ENCODE data around the gene FYN. TPM values are rescaled to one million over a fixed set of nuclear protein-coding genes. Genes with fewer than 3 reads are reported as not detected.

The FYN gene
- total and polyA plus RNA-seq, 2 donors from 2014 or later, result 34.5 to 52.4 TPM

DNA sequence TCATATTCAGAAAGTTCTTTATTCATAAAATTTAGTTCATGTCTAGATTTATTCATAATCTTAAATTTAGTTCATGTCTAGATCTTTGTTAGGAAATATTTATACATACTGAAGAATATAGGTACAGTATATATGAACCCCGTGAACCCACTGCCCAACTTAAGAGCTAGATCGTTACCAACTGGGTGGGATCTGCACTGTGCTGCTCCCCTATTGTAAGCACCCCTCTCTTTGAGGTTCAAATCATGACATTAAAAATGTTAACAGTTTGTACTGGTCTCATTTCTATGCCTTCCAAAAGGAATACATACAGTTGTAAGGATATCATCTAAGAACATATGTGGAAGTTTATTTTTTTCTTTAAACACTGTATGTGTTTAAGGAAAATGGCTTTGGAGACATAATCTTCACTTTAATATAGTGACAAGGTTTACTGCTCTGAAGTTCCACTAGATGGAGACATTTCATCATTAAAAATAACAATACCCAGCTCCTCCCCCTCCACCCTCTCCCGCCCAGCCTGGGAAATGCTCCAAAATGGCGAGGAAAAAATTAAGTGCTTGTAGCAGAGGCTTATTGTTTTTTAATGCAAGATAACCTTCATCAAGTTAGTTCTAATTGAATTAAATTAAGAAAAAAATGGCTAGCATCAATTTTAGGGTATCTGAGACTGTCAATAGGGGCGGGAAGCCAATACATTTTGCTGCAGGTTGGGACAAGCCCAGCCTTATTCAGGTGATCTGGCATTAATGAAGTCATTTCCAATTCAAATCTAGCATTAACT is 163.4 kb downstream of the FYN start:
- peaks cover 0 to 5% (median 4%) of the 10 kb centered on the region in 3 donors for H3K4me1 ChIP-seq (ENCODE audit: control insufficient read depth in 2 of 3, insufficient read depth in 2 of 3, low read depth in 1 of 3, low read length in 3 of 3)
- H3K36me3 ChIP-seq (ENCODE audit: control insufficient read depth in 2 of 3, insufficient read depth in 3 of 3, low read length in 3 of 3), result no peaks in the 10 kb centered on the region
- intact Hi-C loops (cut with DNase I), result loop anchor here (5.0 kb wide), 1 partner anchor 287 kb away; no protein-coding TSS in a partner anchor
- no peaks in the 10 kb centered on the region for H3K9me3 ChIP-seq (ENCODE audit: control insufficient read depth in 2 of 3, insufficient read depth in 1 of 3, low read length in 3 of 3)
- TF ChIP-seq, protein P1, sequence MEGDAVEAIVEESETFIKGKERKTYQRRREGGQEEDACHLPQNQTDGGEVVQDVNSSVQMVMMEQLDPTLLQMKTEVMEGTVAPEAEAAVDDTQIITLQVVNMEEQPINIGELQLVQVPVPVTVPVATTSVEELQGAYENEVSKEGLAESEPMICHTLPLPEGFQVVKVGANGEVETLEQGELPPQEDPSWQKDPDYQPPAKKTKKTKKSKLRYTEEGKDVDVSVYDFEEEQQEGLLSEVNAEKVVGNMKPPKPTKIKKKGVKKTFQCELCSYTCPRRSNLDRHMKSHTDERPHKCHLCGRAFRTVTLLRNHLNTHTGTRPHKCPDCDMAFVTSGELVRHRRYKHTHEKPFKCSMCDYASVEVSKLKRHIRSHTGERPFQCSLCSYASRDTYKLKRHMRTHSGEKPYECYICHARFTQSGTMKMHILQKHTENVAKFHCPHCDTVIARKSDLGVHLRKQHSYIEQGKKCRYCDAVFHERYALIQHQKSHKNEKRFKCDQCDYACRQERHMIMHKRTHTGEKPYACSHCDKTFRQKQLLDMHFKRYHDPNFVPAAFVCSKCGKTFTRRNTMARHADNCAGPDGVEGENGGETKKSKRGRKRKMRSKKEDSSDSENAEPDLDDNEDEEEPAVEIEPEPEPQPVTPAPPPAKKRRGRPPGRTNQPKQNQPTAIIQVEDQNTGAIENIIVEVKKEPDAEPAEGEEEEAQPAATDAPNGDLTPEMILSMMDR (IDR thresholded peaks at IDR 0.05; ENCODE audit: borderline replicate concordance, extremely low read depth, insufficient read depth), result peak; percentile 64
- DNase-seq (peak in 4 of 5 donors; percentile 67 to 91 (median 84)), FAIRE-seq (peak; percentile 99)
- no peak overlapping the region for H3K27ac ChIP-seq (ENCODE audit: low read depth in 2 of 2, low read length in 2 of 2)
- peak overlapping the region; percentile 22 to 59 (median 40) for H3K4me3 ChIP-seq (ENCODE audit: low read length in 3 of 3)
- peak overlapping the region in 1 of 3 donors; percentile 9 for H3K9ac ChIP-seq (ENCODE audit: low read length in 3 of 3)
- H3K27me3 ChIP-seq (ENCODE audit: control insufficient read depth, insufficient read depth, low read length), result no peaks in the 10 kb centered on the region

DNA sequence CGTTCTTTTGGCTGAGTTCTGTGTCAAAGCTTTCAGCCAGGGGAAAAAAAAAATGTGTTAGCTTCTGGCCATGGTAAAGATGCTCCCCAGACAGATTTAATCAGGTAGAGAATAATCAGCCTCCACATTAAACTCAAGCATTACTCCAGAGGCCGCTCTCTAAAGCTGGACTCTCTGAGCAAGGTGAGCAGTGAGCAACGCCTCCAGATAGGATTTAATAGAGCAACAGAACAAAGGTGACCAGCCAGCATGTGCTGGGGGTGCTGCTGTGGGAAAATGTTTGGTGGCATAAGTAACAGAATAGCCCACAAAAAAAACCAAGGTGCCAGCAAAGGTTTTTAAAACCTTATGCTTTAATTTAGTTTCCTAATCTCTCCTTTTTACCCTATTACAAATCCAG is 164.1 kb downstream of the FYN start:
- intact Hi-C loops (cut with DNase I), result loop anchor here (5.0 kb wide), 1 partner anchor 288 kb away; no protein-coding TSS in a partner anchor
- Histone ChIP-seq H3K36me3 (ENCODE audit: control insufficient read depth in 2 of 3, insufficient read depth in 3 of 3, low read length in 3 of 3) (no peaks in the 10 kb centered on the region), H3K27me3 (ENCODE audit: control insufficient read depth, insufficient read depth, low read length) (no peaks in the 10 kb centered on the region), H3K27ac (ENCODE audit: low read depth in 2 of 2, low read length in 2 of 2) (no peak overlapping the region), H3K4me1 (ENCODE audit: control insufficient read depth in 2 of 3, insufficient read depth in 2 of 3, low read depth in 1 of 3, low read length in 3 of 3) (peaks cover 0 to 5% (median 4%) of the 10 kb centered on the region in 3 donors), H3K4me3 (ENCODE audit: low read length in 3 of 3) (no peak overlapping the region), H3K9me3 (ENCODE audit: control insufficient read depth in 2 of 3, insufficient read depth in 1 of 3, low read length in 3 of 3) (no peaks in the 10 kb centered on the region), H3K9ac (ENCODE audit: low read length in 3 of 3) (no peak overlapping the region)
- FAIRE-seq (no peak), DNase-seq (no peak)
- TF ChIP-seq, protein P1 (IDR thresholded peaks at IDR 0.05; ENCODE audit: borderline replicate concordance, extremely low read depth, insufficient read depth), result no peak

DNA sequence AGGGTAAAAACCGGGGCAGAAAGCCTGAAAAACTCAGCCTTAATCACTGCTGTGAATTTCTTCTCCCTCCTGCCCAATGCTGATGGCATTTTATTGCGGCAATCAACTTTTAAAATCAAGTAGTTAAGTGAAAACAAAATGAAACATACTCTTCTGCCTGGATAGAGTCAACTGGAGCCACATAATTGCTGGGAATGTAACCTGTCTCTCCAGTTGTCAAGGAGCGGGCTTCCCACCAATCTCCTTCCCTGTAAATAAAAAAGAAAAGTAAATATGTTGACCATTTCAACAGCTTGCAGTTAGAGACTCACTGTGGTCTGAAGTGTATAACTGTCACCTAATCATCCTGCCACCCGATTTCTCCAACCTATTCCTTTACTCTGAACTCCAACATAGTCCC is 165.5 kb downstream of the FYN start:
- Histone ChIP-seq H3K36me3 (ENCODE audit: control insufficient read depth in 2 of 3, insufficient read depth in 3 of 3, low read length in 3 of 3) (no peaks in the 10 kb centered on the region), H3K4me1 (ENCODE audit: control insufficient read depth in 2 of 3, insufficient read depth in 2 of 3, low read depth in 1 of 3, low read length in 3 of 3) (peaks cover 0 to 5% (median 4%) of the 10 kb centered on the region in 3 donors), H3K27ac (ENCODE audit: low read depth in 2 of 2, low read length in 2 of 2) (no peak overlapping the region), H3K4me3 (ENCODE audit: low read length in 3 of 3) (no peak overlapping the region), H3K9ac (ENCODE audit: low read length in 3 of 3) (no peak overlapping the region), H3K27me3 (ENCODE audit: control insufficient read depth, insufficient read depth, low read length) (no peaks in the 10 kb centered on the region), H3K9me3 (ENCODE audit: control insufficient read depth in 2 of 3, insufficient read depth in 1 of 3, low read length in 3 of 3) (no peaks in the 10 kb centered on the region)
- DNase-seq (no peak), FAIRE-seq (no peak)
- intact Hi-C loops (cut with DNase I), result loop anchor here (5.0 kb wide), 1 partner anchor 290 kb away; no protein-coding TSS in a partner anchor
- TF ChIP-seq, protein P1 (IDR thresholded peaks at IDR 0.05; ENCODE audit: borderline replicate concordance, extremely low read depth, insufficient read depth), result no peak
